ENCODE data around the gene UBAP1L. TPM values are rescaled to one million over a fixed set of nuclear protein-coding genes. Genes with fewer than 3 reads are reported as not detected.
"Not testable (repeated sequence)": the region's sequence is repeated elsewhere in the genome, so short reads cannot be mapped to it uniquely, and the experiment has no call there.

UBAP1L gene
- total RNA-seq, 1 donor: 2.5 TPM

GRCh38 chr15:65082303-65082953 is 32.6 kb downstream of the UBAP1L start:
- H3K9me3 ChIP-seq (ENCODE audit: low read depth, low read length): no peaks in the 10 kb centered on the region
- peaks cover 15% of the 10 kb centered on the region for H3K27me3 ChIP-seq (ENCODE audit: insufficient read depth, low read length)
- peaks cover 4% of the 10 kb centered on the region for H3K4me1 ChIP-seq (ENCODE audit: insufficient read depth, low read length)
- no peak overlapping the region for H3K4me3 ChIP-seq (ENCODE audit: low read length)

GRCh38 chr15:65081758-65082157 is 33.2 kb downstream of the UBAP1L start:
- no peak overlapping the region for H3K4me3 ChIP-seq (ENCODE audit: low read length)
- H3K9me3 ChIP-seq (ENCODE audit: low read depth, low read length): no peaks in the 10 kb centered on the region
- H3K27me3 ChIP-seq (ENCODE audit: insufficient read depth, low read length): peaks cover 15% of the 10 kb centered on the region
- peaks cover 4% of the 10 kb centered on the region for H3K4me1 ChIP-seq (ENCODE audit: insufficient read depth, low read length)

- Histone ChIP-seq H3K4me3 (ENCODE audit: low read length) (no peak overlapping the region), H3K27me3 (ENCODE audit: insufficient read depth, low read length) (peaks cover 15% of the 10 kb centered on the region), H3K4me1 (ENCODE audit: insufficient read depth, low read length) (peaks cover 4% of the 10 kb centered on the region)
Measured at GRCh38 chr15:65081270-65081669, 33.7 kb downstream of the UBAP1L start.

GRCh38 chr15:65079580-65079979 is 35.4 kb downstream of the UBAP1L start:
- Histone ChIP-seq H3K27me3 (ENCODE audit: insufficient read depth, low read length) (peaks cover 15% of the 10 kb centered on the region), H3K4me1 (ENCODE audit: insufficient read depth, low read length) (peaks cover 4% of the 10 kb centered on the region), H3K4me3 (ENCODE audit: low read length) (no peak overlapping the region), H3K9me3 (ENCODE audit: low read depth, low read length) (no peaks in the 10 kb centered on the region)

More at GRCh38 chr15:65081270-65081669, 33.7 kb downstream of the UBAP1L start:
- no peaks in the 10 kb centered on the region for H3K9me3 ChIP-seq (ENCODE audit: low read depth, low read length)

GRCh38 chr15:65077981-65078352 is 37.0 kb downstream of the UBAP1L start:
- H3K9me3 ChIP-seq (ENCODE audit: low read depth, low read length): no peaks in the 10 kb centered on the region
- no peak overlapping the region for H3K4me3 ChIP-seq (ENCODE audit: low read length)
- H3K4me1 ChIP-seq (ENCODE audit: insufficient read depth, low read length): peaks cover 4% of the 10 kb centered on the region
- peaks cover 8% of the 10 kb centered on the region for H3K27me3 ChIP-seq (ENCODE audit: insufficient read depth, low read length)

GRCh38 chr15:65077291-65077980 is 37.6 kb downstream of the UBAP1L start:
- H3K4me3 ChIP-seq (ENCODE audit: low read length): no peak overlapping the region
- peaks cover 4% of the 10 kb centered on the region for H3K4me1 ChIP-seq (ENCODE audit: insufficient read depth, low read length)
- peaks cover 8% of the 10 kb centered on the region for H3K27me3 ChIP-seq (ENCODE audit: insufficient read depth, low read length)
- H3K9me3 ChIP-seq (ENCODE audit: low read depth, low read length): no peaks in the 10 kb centered on the region

GRCh38 chr15:65076486-65077290 is 38.3 kb downstream of the UBAP1L start, which contains the start of gene KBTBD13:
Gene KBTBD13 (plus strand): TSS chr15:65076746. CDS start chr15:65076816, 70 bp downstream.
- no peak within 1 kb of the TSS for H3K4me3 ChIP-seq (ENCODE audit: low read length)
- H3K4me1 ChIP-seq (ENCODE audit: insufficient read depth, low read length): peaks cover 4% of the 10 kb centered on the region
- H3K27me3 ChIP-seq (ENCODE audit: insufficient read depth, low read length): peaks cover 8% of the 10 kb centered on the region
- H3K9me3 ChIP-seq (ENCODE audit: low read depth, low read length): no peaks in the 10 kb centered on the region

- H3K4me3 ChIP-seq (ENCODE audit: low read length); H3K27me3 ChIP-seq (ENCODE audit: insufficient read depth, low read length); H3K4me1 ChIP-seq (ENCODE audit: insufficient read depth, low read length); H3K9me3 ChIP-seq (ENCODE audit: low read depth, low read length): not testable (repeated sequence)
Measured at GRCh38 chr15:65075607-65076395, 39.2 kb downstream of the UBAP1L start.

- not testable (repeated sequence) for H3K4me3 ChIP-seq (ENCODE audit: low read length); H3K9me3 ChIP-seq (ENCODE audit: low read depth, low read length); H3K4me1 ChIP-seq (ENCODE audit: insufficient read depth, low read length); H3K27me3 ChIP-seq (ENCODE audit: insufficient read depth, low read length)
Measured at GRCh38 chr15:65074946-65075345, 40.1 kb downstream of the UBAP1L start.

GRCh38 chr15:65072617-65073016 is 42.4 kb downstream of the UBAP1L start:
- Histone ChIP-seq H3K9me3 (ENCODE audit: low read depth, low read length) (no peaks in the 10 kb centered on the region), H3K27me3 (ENCODE audit: insufficient read depth, low read length) (peaks cover 11% of the 10 kb centered on the region), H3K4me3 (ENCODE audit: low read length) (no peak overlapping the region), H3K4me1 (ENCODE audit: insufficient read depth, low read length) (no peaks in the 10 kb centered on the region)

GRCh38 chr15:65072027-65072426 is 43.0 kb downstream of the UBAP1L start:
- Histone ChIP-seq H3K27me3 (ENCODE audit: insufficient read depth, low read length) (peaks cover 15% of the 10 kb centered on the region), H3K9me3 (ENCODE audit: low read depth, low read length) (no peaks in the 10 kb centered on the region), H3K4me3 (ENCODE audit: low read length) (no peak overlapping the region), H3K4me1 (ENCODE audit: insufficient read depth, low read length) (no peaks in the 10 kb centered on the region)

- Histone ChIP-seq H3K4me3 (ENCODE audit: low read length) (no peak overlapping the region), H3K4me1 (ENCODE audit: insufficient read depth, low read length) (no peaks in the 10 kb centered on the region), H3K9me3 (ENCODE audit: low read depth, low read length) (no peaks in the 10 kb centered on the region), H3K27me3 (ENCODE audit: insufficient read depth, low read length) (peaks cover 22% of the 10 kb centered on the region)
Measured at GRCh38 chr15:65071381-65071811, 43.6 kb downstream of the UBAP1L start.

- no peaks in the 10 kb centered on the region for H3K4me1 ChIP-seq (ENCODE audit: insufficient read depth, low read length)
- H3K4me3 ChIP-seq (ENCODE audit: low read length): no peak overlapping the region
- no peaks in the 10 kb centered on the region for H3K9me3 ChIP-seq (ENCODE audit: low read depth, low read length)
- peaks cover 36% of the 10 kb centered on the region for H3K27me3 ChIP-seq (ENCODE audit: insufficient read depth, low read length)
Measured at GRCh38 chr15:65069779-65070546, 45.0 kb downstream of the UBAP1L start.

- Histone ChIP-seq H3K9me3 (ENCODE audit: low read depth, low read length) (no peaks in the 10 kb centered on the region), H3K4me3 (ENCODE audit: low read length) (no peak overlapping the region), H3K27me3 (ENCODE audit: insufficient read depth, low read length) (peaks cover 37% of the 10 kb centered on the region), H3K4me1 (ENCODE audit: insufficient read depth, low read length) (no peaks in the 10 kb centered on the region)
Measured at GRCh38 chr15:65069179-65069578, 45.8 kb downstream of the UBAP1L start.

All from mononuclear cell (primary cell).